Measurements from ENCODE around the gene UBA52.

UBA52 gene

GRCh38 chr19:18608102-18608804 lies 36.6 kb downstream of the UBA52 start:
- Mint-ChIP-seq H3K9me3 (no peaks in the 10 kb centered on the region), H3K27ac (no peak overlapping the region), H3K4me1 (peaks cover 34% of the 10 kb centered on the region), H3K4me3 (peak overlapping the region in 1 of 2 donors; percentile 23), H3K27me3 (peaks cover 88% of the 10 kb centered on the region)
- ATAC-seq (no peak), DNase-seq (no peak)

GRCh38 chr19:18608805-18609716 lies 37.4 kb downstream of the UBA52 start:
- Mint-ChIP-seq H3K9me3 (no peaks in the 10 kb centered on the region), H3K4me3 (no peak overlapping the region), H3K27me3 (peaks cover 90% of the 10 kb centered on the region), H3K4me1 (peaks cover 40% of the 10 kb centered on the region), H3K27ac (no peak overlapping the region)
- ATAC-seq, result no peak
- no peak for DNase-seq

- H3K27me3 Mint-ChIP-seq, result peaks cover 90% of the 10 kb centered on the region
- H3K4me3 Mint-ChIP-seq, result no peak overlapping the region
These were observed 38.0 kb downstream of the UBA52 start for GRCh38 chr19:18609717-18610051.

GRCh38 chr19:18610245-18610555 lies 38.5 kb downstream of the UBA52 start:
- H3K4me3 Mint-ChIP-seq, result no peak overlapping the region
- DNase-seq (no peak), ATAC-seq (no peak)
- no peaks in the 10 kb centered on the region for H3K9me3 Mint-ChIP-seq
- H3K4me1 Mint-ChIP-seq, result peaks cover 40% of the 10 kb centered on the region
- H3K27ac Mint-ChIP-seq, result no peak overlapping the region
- peaks cover 90% of the 10 kb centered on the region for H3K27me3 Mint-ChIP-seq

More at GRCh38 chr19:18609717-18610051, 38.0 kb downstream of the UBA52 start:
- ATAC-seq (no peak), DNase-seq (no peak)
- Mint-ChIP-seq H3K27ac (no peak overlapping the region), H3K4me1 (peaks cover 40% of the 10 kb centered on the region), H3K9me3 (no peaks in the 10 kb centered on the region)

- H3K9me3 Mint-ChIP-seq, result no peaks in the 10 kb centered on the region
- H3K27me3 Mint-ChIP-seq, result peaks cover 90% of the 10 kb centered on the region
- H3K4me1 Mint-ChIP-seq, result peaks cover 40% of the 10 kb centered on the region
- no peak for DNase-seq
- ATAC-seq, result no peak
- H3K4me3 Mint-ChIP-seq, result peak overlapping the region; percentile 17 to 44
- H3K27ac Mint-ChIP-seq, result no peak overlapping the region
These were observed 39.1 kb downstream of the UBA52 start for GRCh38 chr19:18610556-18611326.

- H3K9me3 Mint-ChIP-seq, result no peaks in the 10 kb centered on the region
- H3K4me1 Mint-ChIP-seq, result peaks cover 40% of the 10 kb centered on the region
- DNase-seq (no peak), ATAC-seq (no peak)
- H3K27me3 Mint-ChIP-seq, result peaks cover 97% of the 10 kb centered on the region
- H3K27ac Mint-ChIP-seq, result no peak overlapping the region
- H3K4me3 Mint-ChIP-seq, result peak overlapping the region; percentile 71 to 73
These were observed 39.8 kb downstream of the UBA52 start for GRCh38 chr19:18611327-18612050.

GRCh38 chr19:18612051-18612771 lies 40.6 kb downstream of the UBA52 start:
- H3K4me3 Mint-ChIP-seq, result peak overlapping the region; percentile 71 to 73
- DNase-seq (no peak), ATAC-seq (peak; percentile 24)
- H3K4me1 Mint-ChIP-seq, result peaks cover 39% of the 10 kb centered on the region
- no peaks in the 10 kb centered on the region for H3K9me3 Mint-ChIP-seq
- H3K27ac Mint-ChIP-seq, result peak overlapping the region in 1 of 2 donors; percentile 40
- H3K27me3 Mint-ChIP-seq, result peaks cover 99% of the 10 kb centered on the region

GRCh38 chr19:18612772-18613588 lies 41.3 kb downstream of the UBA52 start, which contains the start of gene TMEM59L:
TMEM59L (plus strand) TSS chr19:18612870; CDS start chr19:18612959, 89 bp downstream.
- Mint-ChIP-seq H3K4me1 (peaks cover 31% of the 10 kb centered on the region), H3K4me3 (peak within 1 kb of the TSS; percentile 71 to 73), H3K27me3 (peaks cover 99% of the 10 kb centered on the region), H3K9me3 (no peaks in the 10 kb centered on the region), H3K27ac (peak within 1 kb of the TSS; percentile 40 to 81)
- ATAC-seq (peak; percentile 46), DNase-seq (no peak)

- Mint-ChIP-seq H3K27me3 (peaks cover 92% of the 10 kb centered on the region), H3K4me1 (peaks cover 29% of the 10 kb centered on the region), H3K27ac (peak overlapping the region in 1 of 2 donors; percentile 81), H3K9me3 (no peaks in the 10 kb centered on the region), H3K4me3 (peak overlapping the region; percentile 42 to 63)
- no peak for DNase-seq
- ATAC-seq, result no peak
These were observed 42.1 kb downstream of the UBA52 start for GRCh38 chr19:18613589-18614234.

- no peaks in the 10 kb centered on the region for H3K9me3 Mint-ChIP-seq
- ATAC-seq (no peak), DNase-seq (no peak)
- peaks cover 26% of the 10 kb centered on the region for H3K4me1 Mint-ChIP-seq
- H3K27ac Mint-ChIP-seq, result no peak overlapping the region
- no peak overlapping the region for H3K4me3 Mint-ChIP-seq
- H3K27me3 Mint-ChIP-seq, result peaks cover 69% of the 10 kb centered on the region
These were observed 44.4 kb downstream of the UBA52 start for GRCh38 chr19:18616023-18616422.

GRCh38 chr19:18617562-18617961 lies 45.9 kb downstream of the UBA52 start:
- H3K4me1 Mint-ChIP-seq, result peaks cover 15% of the 10 kb centered on the region
- H3K27ac Mint-ChIP-seq, result peak overlapping the region in 1 of 2 donors; percentile 30
- ATAC-seq (no peak), DNase-seq (no peak)
- H3K9me3 Mint-ChIP-seq, result no peaks in the 10 kb centered on the region
- peaks cover 54% of the 10 kb centered on the region for H3K27me3 Mint-ChIP-seq
- no peak overlapping the region for H3K4me3 Mint-ChIP-seq

GRCh38 chr19:18618236-18618635 lies 46.6 kb downstream of the UBA52 start:
- no peak overlapping the region for H3K4me3 Mint-ChIP-seq
- peaks cover 9% of the 10 kb centered on the region for H3K4me1 Mint-ChIP-seq
- no peak for ATAC-seq
- no peak overlapping the region for H3K27ac Mint-ChIP-seq
- H3K9me3 Mint-ChIP-seq, result no peaks in the 10 kb centered on the region
- no peak for DNase-seq
- peaks cover 47% of the 10 kb centered on the region for H3K27me3 Mint-ChIP-seq

GRCh38 chr19:18620311-18620710 lies 48.7 kb downstream of the UBA52 start:
- H3K27me3 Mint-ChIP-seq, result peaks cover 26% of the 10 kb centered on the region
- no peak for DNase-seq
- H3K4me3 Mint-ChIP-seq, result no peak overlapping the region
- ATAC-seq, result no peak
- H3K4me1 Mint-ChIP-seq, result no peaks in the 10 kb centered on the region
- no peak overlapping the region for H3K27ac Mint-ChIP-seq
- no peaks in the 10 kb centered on the region for H3K9me3 Mint-ChIP-seq
